Adrenal gland (tissue), 5 donors: ENCODE results near the gene RALGAPA2.

Experiments used
- CTCF ChIP-seq, 6 experiments: fragments of 450-650 bp in 4 of 6; fragments of 200-600 bp in 2 of 6; sonication (generic) in 1 of 6; IDR thresholded peaks; 1 replicate in 5 of 6; 2 replicates in 1 of 6; pipeline versions ENCODE4 v1.5.1 to v1.8.0; 2016 to 2021; ENCODE audit warnings: antibody characterized with exemption in 6 of 6, mild to moderate bottlenecking in 2 of 6, moderate library complexity in 1 of 6
- POLR2A ChIP-seq, 2 donors: fragments of 450-650 bp; IDR thresholded peaks; one replicate each; pipeline ENCODE4 v1.6.1; 2017; ENCODE audit warnings: antibody characterized with exemption in 2 of 2, mild to moderate bottlenecking in 2 of 2, moderate library complexity in 1 of 2
- donor health status: DM: no; HTN: no; CAD: no.

GRCh38 chr20:20527661-20528060 is 184.8 kb downstream of the RALGAPA2 start:
- TF ChIP-seq CTCF (IDR thresholded peaks at IDR 0.05) (no peak), POLR2A (IDR thresholded peaks at IDR 0.05) (no peak)
